ENCODE measurements around the gene ATL3.
"Not testable (repeated sequence)": the region's sequence is repeated elsewhere in the genome, so short reads cannot be mapped to it uniquely, and the experiment has no call there.

The ATL3 gene

GRCh38 chr11:63671322-63672155 lies at the start of gene ATL3:
Gene ATL3, minus strand, starts transcription at chr11:63671376. Its CDS starts 41 bp downstream, at chr11:63671335.
- DNase-seq = peak; percentile 97

GRCh38 chr11:63720611-63721010 lies 49.4 kb upstream of the ATL3 start:
- no peak for DNase-seq

GRCh38 chr11:63719987-63720386 lies 48.8 kb upstream of the ATL3 start:
- DNase-seq = no peak

- DNase-seq = no peak
These were observed 47.8 kb upstream of the ATL3 start for GRCh38 chr11:63719001-63719400.

- DNase-seq = no peak
These were observed 44.9 kb upstream of the ATL3 start for GRCh38 chr11:63716046-63716445.

- DNase-seq = no peak
These were observed 42.6 kb upstream of the ATL3 start for GRCh38 chr11:63713766-63714165.

- no peak for DNase-seq
These were observed 40.7 kb upstream of the ATL3 start for GRCh38 chr11:63711838-63712237.

GRCh38 chr11:63710476-63711217 lies 39.5 kb upstream of the ATL3 start:
- no peak for DNase-seq

- DNase-seq = no peak
These were observed 38.2 kb upstream of the ATL3 start for GRCh38 chr11:63709336-63709884.

- no peak for DNase-seq
These were observed 37.6 kb upstream of the ATL3 start for GRCh38 chr11:63708764-63709163.

GRCh38 chr11:63705526-63705925 lies 34.4 kb upstream of the ATL3 start:
- no peak for DNase-seq

GRCh38 chr11:63699896-63700295 lies 28.7 kb upstream of the ATL3 start:
- no peak for DNase-seq

- DNase-seq = no peak
These were observed 28.0 kb upstream of the ATL3 start for GRCh38 chr11:63698976-63699733.

- no peak for DNase-seq
These were observed 23.4 kb upstream of the ATL3 start for GRCh38 chr11:63694596-63694995.

GRCh38 chr11:63687845-63688244 lies 16.7 kb upstream of the ATL3 start:
- DNase-seq = no peak

- no peak for DNase-seq
These were observed 15.8 kb upstream of the ATL3 start for GRCh38 chr11:63686926-63687325.

GRCh38 chr11:63685158-63685721 lies 14.1 kb upstream of the ATL3 start:
- not testable (repeated sequence) for DNase-seq

GRCh38 chr11:63683133-63683991 lies 12.2 kb upstream of the ATL3 start:
- no peak for DNase-seq

GRCh38 chr11:63682066-63683021 lies 11.2 kb upstream of the ATL3 start:
- DNase-seq = no peak

GRCh38 chr11:63681321-63682065 lies 10.3 kb upstream of the ATL3 start, which contains the start of gene RTN3:
Gene RTN3, plus strand, starts transcription at chr11:63681500. Its CDS starts 137 bp downstream, at chr11:63681637.
- peak; percentile 82 for DNase-seq

Data from NCI-H1417 treated with DMSO at 0.1 percent for 48 hours (cell line).